CD4-positive, alpha-beta T cell treated with Interferon alpha-2 for 1 hour (primary cell): ENCODE results near the gene DOP1A.

ENCODE experiments used
- DNase-seq, 2 donors: peaks; one replicate each; pipeline ENCODE4 v3.0.0-alpha.2; 2020 to 2022

Gene DOP1A

GRCh38 chr6:83202031-83202430 lies 134.6 kb downstream of the DOP1A start:
- DNase-seq = no peak

GRCh38 chr6:83215131-83216047 lies 147.9 kb downstream of the DOP1A start:
- peak; percentile 55 to 71 for DNase-seq

- no peak for DNase-seq
Observed at GRCh38 chr6:83216806-83217205, 149.3 kb downstream of the DOP1A start.
